CD4-positive, alpha-beta T cell treated with Interleukin-1 beta for 1 hour (primary cell): Measurements from ENCODE around the gene LHX4.
"Not testable (repeated sequence)": the region's sequence is repeated elsewhere in the genome, so short reads cannot be mapped to it uniquely, and the experiment has no call there.

ENCODE experiments used
- DNase-seq, 2 donors: peaks; one replicate each; pipeline ENCODE4 v3.0.0-alpha.2; 2020 to 2022

Gene LHX4

DNA sequence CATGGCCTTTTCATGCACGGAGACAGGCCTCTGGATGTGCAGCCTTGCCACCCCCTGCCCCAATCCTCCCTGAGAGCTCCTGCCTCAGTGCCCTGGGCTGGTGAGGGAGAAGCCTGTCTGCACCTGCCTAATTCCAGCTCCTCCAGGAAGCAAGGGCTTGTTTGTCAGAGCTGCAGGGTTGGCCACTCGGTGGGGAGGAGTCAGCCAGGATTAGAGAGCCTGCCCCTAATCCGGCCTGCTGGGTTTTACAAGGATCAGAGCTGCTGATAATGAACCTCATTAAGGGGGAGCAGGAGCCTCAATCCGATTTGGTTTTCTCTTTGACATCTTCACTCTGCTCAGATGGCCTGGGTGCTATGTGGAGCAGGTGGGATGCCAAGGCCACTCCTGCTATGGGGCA is 31.9 kb upstream of the LHX4 start:
- no peak for DNase-seq

DNA sequence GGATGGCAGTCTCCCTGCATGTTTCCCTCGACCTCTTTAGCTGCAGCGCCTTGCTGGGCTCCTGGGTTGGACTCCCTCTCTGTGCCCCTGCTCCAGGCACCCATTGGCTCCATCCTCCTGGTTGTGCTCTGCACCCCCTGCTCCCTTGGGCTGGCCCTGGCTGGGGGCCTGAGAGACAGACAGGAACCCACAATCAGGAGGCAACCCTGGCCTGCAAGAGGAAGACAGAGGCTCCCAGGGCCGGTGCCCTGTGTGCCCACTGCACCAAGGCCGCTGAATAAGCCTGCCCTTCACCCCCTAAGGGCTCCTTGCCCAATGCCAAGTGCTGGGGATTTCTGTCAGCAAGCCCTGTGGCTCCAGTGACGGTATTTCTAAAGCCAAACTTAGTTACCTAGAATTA is 31.5 kb upstream of the LHX4 start:
- DNase-seq = no peak

DNA sequence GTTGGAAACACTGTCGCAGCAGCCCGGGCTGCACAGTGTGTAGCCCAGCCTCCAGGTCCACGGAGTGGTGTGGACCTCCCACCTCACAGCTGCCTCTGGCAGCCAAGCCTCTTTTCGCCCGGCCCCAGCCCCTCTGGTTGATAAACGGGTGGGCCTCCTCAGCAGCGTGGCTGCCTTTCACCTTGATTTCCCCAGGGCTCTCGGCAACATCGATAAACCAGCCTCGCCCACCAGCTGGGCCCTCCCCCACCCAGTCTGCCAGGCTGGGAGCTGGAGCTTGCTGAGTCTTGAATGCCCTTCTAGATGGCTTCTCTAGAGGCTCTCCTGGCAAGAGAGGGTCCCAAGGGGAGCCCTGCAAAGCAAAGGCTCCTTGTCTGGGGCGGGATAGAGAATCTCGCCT is 31.0 kb upstream of the LHX4 start:
- DNase-seq = no peak

DNA sequence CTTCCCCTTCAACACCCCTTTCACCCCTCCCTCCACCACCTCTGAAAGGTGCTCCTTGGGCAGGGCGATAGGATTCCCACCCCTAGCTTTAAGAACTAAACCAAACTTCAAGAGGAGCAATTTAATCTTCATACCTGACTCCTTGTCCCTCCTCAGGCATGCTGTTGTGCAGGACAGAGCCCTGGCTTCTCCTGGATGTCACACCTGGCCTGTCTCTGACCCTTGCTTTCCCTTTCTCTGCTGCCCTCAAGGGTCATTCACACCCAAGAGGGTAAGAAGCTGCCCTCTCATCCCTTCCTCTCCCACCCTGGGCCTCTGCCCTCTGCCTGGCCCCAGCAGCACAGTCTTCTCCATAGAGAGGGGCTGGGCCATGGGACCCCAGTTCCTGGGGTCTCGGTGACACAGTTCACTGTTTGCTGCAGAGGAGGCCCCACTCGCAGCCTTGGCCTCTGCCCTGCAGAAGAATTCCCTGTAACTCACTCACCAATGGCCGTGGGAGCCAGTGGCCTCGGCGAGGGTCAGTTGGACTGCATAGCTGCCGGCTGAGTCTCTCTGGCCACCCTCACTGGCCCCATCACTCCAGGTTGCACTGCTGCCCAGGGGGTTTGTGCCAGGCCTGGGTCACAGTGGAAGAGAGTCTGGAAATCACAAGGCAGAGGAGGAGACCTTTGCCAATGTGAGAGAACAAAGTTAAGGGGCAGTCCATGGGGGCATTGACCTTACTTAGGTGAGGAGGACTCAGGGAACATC is 28.4 kb upstream of the LHX4 start:
- no peak for DNase-seq

DNA sequence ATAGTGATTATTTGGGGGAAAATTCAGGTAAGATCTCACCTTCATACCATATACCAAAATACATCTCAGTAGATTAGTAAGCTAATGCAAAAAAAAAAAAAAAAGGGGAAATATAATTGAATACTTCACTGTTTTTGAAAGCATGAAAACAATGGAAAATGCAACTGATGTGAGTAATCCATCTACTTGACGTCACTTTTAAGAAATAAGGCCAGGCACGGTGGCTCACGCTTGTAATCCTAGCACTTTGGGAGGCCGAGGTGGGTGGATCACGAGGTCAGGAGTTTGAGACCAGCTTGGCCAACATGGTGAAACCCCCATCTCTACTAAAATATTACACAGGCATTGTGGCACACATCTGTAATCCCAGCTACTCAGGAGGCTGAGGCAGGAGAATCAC is 27.5 kb upstream of the LHX4 start:
- not testable (repeated sequence) for DNase-seq

DNA sequence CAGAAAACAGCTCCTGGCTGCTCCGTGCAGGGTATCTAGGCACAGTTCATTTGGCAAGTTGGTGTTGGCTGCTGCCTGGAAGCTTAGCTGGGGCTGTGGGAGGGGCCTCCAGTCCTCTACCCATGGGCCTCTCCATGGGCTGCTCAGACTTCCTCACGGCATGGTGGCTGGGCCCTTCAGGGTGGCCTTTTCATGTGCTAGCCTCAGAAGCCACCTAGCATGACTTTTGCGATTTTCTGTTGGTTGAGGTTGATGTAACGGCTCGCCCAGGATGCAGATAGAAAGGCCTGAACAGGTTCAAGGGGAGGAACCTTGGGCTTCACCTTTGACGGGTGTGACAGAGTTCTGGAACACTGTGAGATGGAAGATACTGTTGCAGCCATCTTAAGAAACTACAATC is 25.8 kb upstream of the LHX4 start:
- DNase-seq = no peak

DNA sequence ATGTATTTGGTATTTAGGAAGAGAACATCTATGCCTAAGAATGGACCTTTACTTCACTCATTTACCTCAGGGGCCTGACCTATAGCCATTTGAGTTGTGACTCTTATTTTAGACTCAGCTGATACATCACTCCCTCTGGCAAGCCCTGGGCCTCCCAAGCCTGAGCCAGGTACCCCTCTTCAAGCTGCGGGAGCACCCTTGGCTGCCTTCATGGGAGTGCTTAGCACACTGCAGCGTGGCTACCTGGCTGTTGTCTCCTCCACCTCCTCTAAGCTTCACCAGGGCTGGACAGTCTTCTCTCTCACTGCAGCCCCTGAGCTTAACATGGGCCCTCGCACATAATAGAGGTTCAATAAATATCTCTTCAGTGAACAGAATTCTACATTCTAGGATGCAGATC is 23.5 kb upstream of the LHX4 start:
- DNase-seq = no peak

DNA sequence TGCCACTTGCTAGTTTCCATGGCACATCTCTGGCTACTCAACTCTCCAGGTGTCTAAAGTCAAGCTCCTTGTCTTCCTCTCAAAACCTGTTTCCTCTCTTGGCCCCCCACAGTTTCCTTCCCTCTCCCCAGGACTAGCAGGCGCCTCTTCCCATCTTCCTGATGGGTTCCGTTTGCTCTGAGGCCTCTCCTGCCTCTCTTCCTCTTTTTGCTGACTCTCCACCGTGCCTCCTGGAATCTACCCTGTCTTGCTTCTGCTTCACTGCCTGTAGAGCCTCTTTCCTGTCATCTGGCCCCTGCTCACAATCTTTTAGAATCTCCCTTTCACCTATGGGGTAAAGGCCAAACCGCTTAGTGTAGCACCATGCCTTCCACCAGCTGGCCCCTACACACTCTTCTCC is 21.8 kb upstream of the LHX4 start:
- DNase-seq = no peak

DNA sequence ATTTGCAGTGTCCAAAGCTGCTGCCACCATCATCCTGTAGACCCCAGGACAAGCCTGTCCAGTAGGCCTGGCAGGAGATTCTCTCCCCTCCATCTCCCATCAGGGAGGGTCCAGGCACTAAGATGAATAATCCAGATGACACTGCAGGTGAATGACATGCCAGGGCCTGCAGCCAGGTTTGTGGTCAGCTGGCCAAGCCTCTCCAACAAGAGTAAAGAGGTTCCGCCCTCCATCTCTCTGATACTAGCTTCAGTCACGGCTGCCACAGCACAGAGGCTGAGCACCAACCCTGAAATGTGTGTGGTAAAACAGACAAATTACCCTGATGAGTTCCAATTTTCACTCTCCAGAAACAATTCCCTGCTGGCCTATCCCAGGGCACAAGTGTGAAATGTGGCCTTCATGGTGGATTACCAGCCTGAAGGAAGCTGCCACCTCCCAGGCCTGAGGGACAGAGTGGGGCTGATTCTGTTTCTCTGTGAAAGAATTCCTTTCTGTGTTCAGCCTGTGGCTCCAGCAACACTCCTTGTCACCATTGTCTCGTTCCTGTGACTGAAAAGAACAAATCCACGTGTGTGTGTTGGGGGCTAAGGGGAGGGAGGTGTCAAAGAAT is 19.9 kb upstream of the LHX4 start:
- DNase-seq = no peak

DNA sequence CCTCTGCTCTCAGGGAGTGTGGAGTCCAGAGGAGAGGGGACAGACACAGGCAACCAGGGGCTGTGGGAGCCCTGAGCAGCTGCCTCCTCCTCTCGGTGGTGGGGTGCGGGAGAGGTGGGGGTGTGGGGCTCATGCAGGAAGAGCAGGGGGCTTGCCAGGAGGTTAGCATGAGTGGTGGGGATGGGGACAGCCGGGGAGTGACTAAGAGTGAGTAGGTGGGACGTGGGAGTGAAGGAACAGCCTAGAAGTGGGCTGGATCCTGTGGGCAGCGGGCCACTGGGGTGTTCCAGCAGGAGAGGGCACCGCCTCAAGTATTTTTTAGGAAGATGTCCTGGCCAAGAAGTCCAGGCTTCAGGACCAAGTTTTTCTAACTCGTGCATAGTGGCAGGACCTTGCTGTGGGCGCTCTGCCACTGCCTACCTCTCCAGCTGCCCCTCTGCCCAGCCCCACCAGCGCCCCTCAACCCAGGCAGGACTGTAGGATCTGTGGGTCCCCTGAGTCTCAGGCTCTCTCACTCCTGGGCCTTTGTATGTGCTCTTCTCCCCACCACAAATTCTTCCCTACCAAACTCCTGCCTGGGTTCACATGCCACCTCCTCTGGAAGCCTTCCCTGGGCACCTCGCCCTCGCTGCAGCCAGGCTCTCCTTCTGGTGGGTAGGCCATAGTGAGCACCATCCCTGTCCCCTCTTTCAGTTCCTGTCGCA is 18.8 kb upstream of the LHX4 start:
- DNase-seq = no peak

DNA sequence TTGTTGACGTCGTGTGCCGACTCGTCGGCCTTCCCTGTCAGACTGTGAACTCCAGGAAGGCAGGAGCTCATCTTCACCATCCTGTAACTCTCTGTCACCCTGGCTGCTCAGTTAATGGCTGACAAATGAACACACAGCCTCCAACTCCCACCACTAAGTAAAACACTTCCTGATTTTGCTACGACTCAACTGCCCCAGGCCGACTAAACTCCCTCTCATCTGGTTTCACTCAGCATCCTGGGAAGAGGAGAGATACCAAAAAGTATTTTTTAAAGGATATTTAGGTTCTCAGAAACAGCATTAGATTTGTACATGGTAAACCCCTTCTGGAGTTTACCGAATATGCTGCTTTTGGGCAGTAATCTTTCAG is 18.2 kb upstream of the LHX4 start:
- no peak for DNase-seq

DNA sequence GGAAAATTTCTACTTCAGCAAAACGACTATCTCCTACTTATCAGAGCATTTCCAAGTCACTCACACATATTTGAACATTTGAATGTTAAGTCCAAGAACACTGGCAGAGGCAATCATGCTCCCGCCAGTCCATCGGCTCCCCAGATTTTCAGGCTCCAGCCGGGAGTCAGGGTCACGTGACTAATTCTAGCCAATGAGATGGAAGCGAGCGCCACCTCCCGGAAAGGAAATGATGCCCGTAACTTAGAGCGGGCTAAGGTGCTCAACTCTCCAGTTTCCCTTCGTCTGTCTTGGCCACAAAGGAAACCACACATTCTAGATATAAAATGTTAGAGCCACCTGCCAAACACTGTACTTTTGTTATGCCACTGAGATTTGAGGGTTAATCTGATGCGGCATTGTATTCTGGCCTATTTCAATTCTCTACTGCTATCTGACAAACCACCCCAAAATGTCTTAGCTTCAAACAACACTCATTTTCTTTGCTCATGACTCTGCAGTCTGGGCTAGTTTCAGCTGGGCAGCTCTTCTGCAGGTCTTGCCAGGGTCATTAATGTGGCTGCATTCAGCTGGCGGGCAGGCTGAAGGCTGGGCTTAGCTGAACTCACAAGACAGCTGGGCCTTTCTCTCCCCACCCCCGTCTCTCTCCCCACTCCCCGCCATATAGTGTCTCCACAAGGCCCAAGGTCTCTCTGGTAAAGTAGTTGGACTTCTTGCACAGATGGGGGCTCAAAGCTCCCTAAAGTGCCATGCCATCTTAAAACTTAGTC is 16.5 kb upstream of the LHX4 start:
- peak; percentile 29 to 54 for DNase-seq

DNA sequence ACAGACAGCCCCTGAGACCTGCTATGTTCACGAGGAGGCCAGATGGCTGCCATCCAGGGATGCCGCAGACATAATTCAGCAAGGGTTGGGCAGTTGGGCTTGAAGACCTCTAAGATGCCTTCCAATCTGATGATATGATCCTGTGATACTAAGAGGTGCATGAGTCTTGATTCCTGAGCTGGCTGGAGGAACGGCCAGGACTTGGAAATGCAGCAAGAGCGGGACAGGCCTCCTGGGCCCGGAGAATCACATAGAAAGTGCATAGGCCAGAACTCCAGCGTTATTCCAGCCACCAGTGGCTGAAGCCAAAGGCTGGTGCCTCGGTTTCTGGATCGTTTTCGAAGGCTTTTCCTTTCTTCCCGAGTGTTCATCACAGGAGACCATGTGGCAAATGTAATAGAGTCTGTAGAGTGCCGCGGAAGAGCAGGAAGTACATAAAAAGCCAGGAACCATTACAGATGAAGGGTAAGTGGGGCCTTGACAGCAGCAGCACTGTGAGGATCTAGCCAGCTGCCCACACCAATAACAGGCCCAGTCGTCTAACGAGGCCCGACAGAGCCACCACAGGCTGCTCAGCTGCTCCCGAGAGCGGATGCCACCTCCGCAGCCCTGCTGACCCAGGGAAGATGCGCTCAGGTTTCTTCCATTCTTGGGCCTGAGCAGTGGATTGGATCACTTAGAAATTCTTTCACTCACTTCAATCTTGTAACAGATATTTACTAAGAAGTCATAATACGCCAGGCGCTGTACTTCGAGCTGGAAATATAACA is 14.0 kb upstream of the LHX4 start:
- no peak for DNase-seq

DNA sequence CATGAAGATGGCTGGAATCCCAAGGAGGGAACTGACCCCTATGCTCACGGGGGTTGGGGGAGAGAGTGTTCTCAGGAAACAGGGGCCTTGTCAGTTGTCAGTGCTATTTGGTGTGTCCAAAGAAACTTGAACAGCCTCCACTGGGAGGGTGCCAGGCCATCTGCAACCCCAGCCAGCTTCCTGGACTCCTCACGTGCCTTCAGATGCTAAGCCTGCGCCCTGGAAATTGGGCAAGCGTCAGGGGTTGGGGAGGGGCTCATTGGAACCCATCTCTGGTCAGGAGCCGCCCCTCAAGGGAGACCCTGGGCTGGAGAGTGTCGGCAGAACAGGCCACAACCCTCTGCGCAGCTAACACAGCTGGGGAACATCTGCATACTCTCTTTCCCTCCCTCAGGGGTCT is 13.1 kb upstream of the LHX4 start:
- no peak for DNase-seq

DNA sequence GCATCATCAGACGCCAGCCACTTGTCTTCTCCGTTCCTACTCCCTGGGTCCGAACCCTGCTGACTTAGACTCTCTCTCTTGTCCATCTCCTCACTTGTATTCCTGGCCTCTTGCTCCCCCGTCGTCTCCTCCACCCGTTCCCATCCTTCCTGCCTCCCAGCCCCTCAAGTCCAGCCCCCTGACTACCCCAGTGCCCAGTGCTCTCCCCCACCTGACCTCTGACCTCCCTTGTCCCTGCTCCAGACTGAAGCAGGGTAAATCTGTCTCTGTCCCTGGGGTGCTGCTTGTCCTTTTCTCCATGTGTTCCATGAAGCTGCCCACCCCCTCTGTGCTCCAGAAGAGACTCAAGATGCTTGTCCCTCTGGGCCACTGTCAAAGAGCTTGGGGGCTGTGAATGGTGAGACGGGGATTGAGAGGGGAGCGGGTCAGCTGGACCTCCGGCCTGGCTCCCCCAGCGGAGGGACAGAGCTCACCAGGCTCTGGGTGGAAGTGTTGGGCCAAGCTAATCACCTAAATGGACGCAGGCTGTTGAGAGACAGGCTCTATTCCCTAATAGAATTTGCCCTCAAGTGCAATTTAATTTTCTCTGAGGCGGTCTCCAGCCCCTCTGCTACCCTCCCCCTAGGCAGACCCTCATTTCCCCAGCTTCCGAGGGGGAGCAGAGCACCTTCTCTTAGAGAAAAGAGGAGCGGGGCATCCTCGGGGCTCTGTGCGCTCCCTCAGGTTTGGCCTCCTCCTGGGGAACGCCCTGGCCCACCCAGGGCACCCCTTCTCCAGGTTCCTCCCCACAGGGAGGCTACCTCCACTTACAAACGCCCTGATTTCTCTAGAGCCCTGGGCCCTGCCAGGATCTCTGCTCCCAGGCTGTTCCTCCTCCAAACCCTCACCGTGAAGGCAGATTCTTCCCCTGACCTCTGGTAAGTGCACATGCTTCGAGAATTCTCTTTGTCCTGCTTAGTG is 11.0 kb upstream of the LHX4 start:
- DNase-seq = no peak

DNA sequence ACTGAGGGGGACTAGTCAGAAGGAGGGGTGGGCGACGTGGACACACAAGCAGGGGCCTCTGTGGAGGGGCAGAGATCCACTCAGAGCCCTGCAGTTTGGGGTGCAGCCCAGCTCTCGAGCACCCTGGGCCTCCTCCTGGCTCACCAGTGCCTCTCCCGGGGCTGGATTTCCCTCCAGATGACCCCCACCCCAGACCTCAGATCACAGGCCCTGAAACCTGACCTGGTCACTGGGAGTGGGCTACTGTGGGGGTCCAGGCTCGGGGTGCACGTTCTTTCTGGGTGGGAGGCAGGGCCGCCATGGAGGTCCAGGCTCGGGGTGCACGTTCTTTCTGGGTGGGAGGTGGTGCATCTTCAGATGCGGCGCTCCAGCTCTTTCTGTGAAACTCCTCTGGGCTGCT is 10.3 kb upstream of the LHX4 start:
- no peak for DNase-seq

DNA sequence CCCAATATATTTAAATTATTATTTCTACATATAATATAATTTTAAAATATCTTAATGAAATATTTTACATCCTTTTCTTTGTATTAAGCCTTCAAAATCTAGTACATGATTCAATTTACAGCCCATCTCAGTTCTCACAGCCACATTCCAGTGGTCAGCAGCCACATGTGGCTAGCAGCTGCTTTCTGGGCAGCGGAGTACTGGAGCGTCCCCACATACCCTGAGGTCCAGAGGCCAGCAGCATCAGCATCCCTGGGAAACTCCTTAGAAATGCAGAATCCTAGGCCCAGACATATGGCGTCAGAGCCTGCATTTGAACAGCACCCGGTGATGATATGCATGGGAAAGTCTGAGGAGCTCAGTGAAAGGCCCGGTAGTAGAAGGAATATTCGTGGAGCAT is 8.6 kb upstream of the LHX4 start:
- DNase-seq = no peak

DNA sequence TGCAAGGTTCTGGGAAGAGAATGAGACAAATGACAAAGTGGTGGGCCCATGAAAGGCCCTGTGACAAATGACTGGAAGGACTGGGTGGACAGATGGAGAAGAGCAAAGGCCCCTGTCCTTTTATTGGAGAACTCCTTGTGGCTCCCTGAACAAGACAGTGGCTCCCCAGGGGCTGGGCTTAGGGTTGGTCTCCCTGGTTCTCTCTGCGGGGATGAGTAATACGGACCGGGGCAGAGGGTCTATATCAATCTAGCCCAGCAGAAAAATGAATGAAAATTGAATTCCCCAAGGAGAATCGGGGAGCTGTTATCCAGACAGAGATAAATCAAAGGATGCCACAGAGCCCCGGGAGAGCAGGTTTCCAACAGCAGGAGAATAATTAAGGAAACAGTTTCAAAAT is 5.2 kb upstream of the LHX4 start:
- DNase-seq = no peak

DNA sequence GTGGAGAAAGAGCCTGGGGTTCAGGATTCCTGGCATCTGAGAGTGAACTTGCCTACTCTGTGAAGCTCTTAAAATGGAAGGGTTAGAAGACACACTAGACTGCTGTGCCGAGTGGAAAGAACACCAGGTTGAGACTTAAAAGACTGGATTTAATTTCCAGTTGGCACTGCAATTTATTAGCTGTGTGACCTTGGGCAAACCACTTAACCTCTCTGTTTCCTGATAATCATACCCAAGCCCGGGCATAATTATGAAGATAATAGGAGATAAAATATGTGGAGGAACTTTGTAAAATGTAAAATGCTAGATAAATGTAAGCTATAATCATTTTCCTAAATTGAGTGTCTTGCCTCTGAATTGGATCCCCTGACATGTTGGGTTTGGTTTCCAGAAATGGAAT is 4.7 kb upstream of the LHX4 start:
- no peak for DNase-seq

DNA sequence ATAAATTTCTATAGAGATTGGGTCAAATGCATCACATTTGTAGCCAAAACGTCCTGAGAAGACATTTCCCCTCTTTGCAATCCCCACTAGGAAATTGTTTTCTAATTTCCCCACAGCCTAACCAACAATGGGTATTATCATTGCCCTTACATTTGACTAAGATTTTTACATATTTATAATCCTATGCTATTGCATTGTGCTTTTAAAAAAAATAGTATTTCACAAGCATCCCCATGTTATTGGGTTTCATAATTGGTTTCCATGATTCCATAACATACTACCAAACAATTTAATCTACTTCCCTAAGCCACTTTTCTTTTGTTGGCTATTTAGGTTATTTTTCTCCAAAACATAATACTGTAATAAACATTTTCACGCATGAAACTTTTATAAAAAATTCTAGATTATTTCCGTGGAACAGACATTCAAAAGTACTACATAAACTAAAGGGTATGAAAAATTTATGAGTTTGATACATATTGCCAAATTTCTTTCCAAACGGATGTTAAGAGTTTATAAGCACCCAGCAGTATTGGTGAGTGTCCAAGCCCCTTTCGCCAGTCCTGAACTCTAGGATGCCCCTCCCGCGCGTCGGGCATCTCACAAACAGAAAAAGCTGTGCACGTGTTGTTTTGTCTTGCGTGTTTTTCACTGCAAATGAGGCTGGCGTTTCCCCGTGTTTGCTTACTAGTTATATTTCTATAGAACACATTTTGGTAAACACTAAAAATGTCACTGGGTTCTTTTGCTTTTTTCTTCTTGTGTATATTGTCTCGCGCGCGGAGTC is 2.0 kb upstream of the LHX4 start:
- no peak for DNase-seq
